Adrenal gland (tissue), 12 donors: ENCODE data around the gene PRSS22. TPM values are rescaled to one million over a fixed set of nuclear protein-coding genes. Genes with fewer than 3 reads are reported as not detected.

Source experiments
- DNase-seq, 7 donors: peaks; one replicate each; pipeline ENCODE4 v3.0.0-alpha.2; 2019 to 2020
- H3K27ac ChIP-seq, 5 donors: fragments of 200-600 bp; sonication (generic) in 4 of 5; 1 replicate in 3 of 5; 2 replicates in 2 of 5; pipeline versions ENCODE4 v1.5.1 to v1.8.0; 2016 to 2020; ENCODE audit warnings: mild to moderate bottlenecking in 1 of 5
- H3K27me3 ChIP-seq: fragments of 200-600 bp; 2 replicates; pipeline ENCODE4 v1.8.0; 2021
- H3K36me3 ChIP-seq, 2 donors: fragments of 200-600 bp; replicated peaks in 1 of 2; 1 replicate in 1 of 2; 2 replicates in 1 of 2; pipeline versions ENCODE4 v1.5.1 to v1.8.0; 2018 to 2022
- H3K4me1 ChIP-seq, 2 donors: fragments of 200-600 bp; replicated peaks in 1 of 2; 1 replicate in 1 of 2; 2 replicates in 1 of 2; pipeline versions ENCODE4 v1.5.1 to v1.8.0; 2018 to 2021
- H3K4me3 ChIP-seq, 4 donors: fragments of 200-600 bp; sonication (generic) in 3 of 4; one replicate each; pipeline ENCODE4 v1.5.1; 2016 to 2018
- H3K9me3 ChIP-seq, 3 donors: fragments of 200-600 bp; sonication (generic) in 1 of 3; replicated peaks in 1 of 3; 1 replicate in 2 of 3; 2 replicates in 1 of 3; pipeline versions ENCODE4 v1.5.1 to v1.8.0; 2016 to 2021
- CTCF ChIP-seq, 6 experiments: fragments of 450-650 bp in 4 of 6; fragments of 200-600 bp in 2 of 6; sonication (generic) in 1 of 6; IDR thresholded peaks; 1 replicate in 5 of 6; 2 replicates in 1 of 6; pipeline versions ENCODE4 v1.5.1 to v1.8.0; 2016 to 2021; ENCODE audit warnings: antibody characterized with exemption in 6 of 6, mild to moderate bottlenecking in 2 of 6, moderate library complexity in 1 of 6
- POLR2A ChIP-seq, 2 donors: fragments of 450-650 bp; IDR thresholded peaks; one replicate each; pipeline ENCODE4 v1.6.1; 2017; ENCODE audit warnings: antibody characterized with exemption in 2 of 2, mild to moderate bottlenecking in 2 of 2, moderate library complexity in 1 of 2
- WGBS, 4 donors: extraction: QIAGEN DNeasy Blood & Tissue Kit in 2 of 4; methylation state at CpG; one replicate each; pipeline versions ENCODE4 v1.1.5 to v1.1.7; 2013 to 2017; 5-methylcytosine and 5-hydroxymethylcytosine counted together
- intact Hi-C, 2 donors: fragments of 100-400 bp; cut with DNase I; formaldehyde crosslinking; loops; one replicate each; pipeline versions ENCODE4 v1.14.1 to v1.15.0; 2022 to 2023
- polyA plus RNA-seq, 3 donors: library from polyadenylated mRNA; stranded (reverse); fragments of 200-250 nt in 2 of 3; fragments of 350-450 nt in 1 of 3; fragmentation: Illumina TruSeq in 1 of 3; extraction: RNeasy Lipid Tissue Mini Kit (QIAGEN cat#74804) in 1 of 3; gene quantifications; one replicate each; pipeline ENCODE4 v1.2.3, GENCODE V29; 2013 to 2014
- total RNA-seq, 9 donors: library from RNA; depleted of rRNA in 4 of 9; stranded (reverse); fragments of >200 nt in 4 of 9; fragments of 120-200 nt in 1 of 9; fragmentation: NEBNext Ultra II Directional in 1 of 9; extraction: Animal tissue kit (Norgen Biotek cat#: 25700) in 1 of 9; gene quantifications; one replicate each; pipeline versions ENCODE4 v1.1.0 to v1.2.4, GENCODE V29; 2013 to 2023
- donor health status: healthy with polysubstance abuse.
- donor health status: Bipolar disorder and iron deficiency.
- donor health status: DM: yes; HTN: yes; CAD: no.
- donor health status: DM: no; HTN: no; CAD: no.
- donor health status: DM: no; HTN: no; CAD: no.
- donor health status: DM: yes; HTN: yes; CAD: no.

PRSS22 gene
- total and polyA plus RNA-seq, 12 donors = 0.07 to 0.41 (median 0.32) TPM; not detected in 9

GRCh38 chr16:2897110-2897509 lies 39.1 kb upstream of the PRSS22 start:
- no peaks in the 10 kb centered on the region for H3K4me1 ChIP-seq
- DNase-seq = no peak

GRCh38 chr16:2896480-2897010 lies 38.6 kb upstream of the PRSS22 start:
- Histone ChIP-seq H3K4me1 (no peaks in the 10 kb centered on the region), H3K27me3 (no peaks in the 10 kb centered on the region), H3K4me3 (no peak overlapping the region), H3K36me3 (peaks cover 0 to 14% of the 10 kb centered on the region in 2 donors), H3K9me3 (no peaks in the 10 kb centered on the region), H3K27ac (no peak overlapping the region)
- intact Hi-C loops = no loop called here
- no peak for DNase-seq
- WGBS, 4 donors = 96 to 99% (median 97%) methylated on average over 5 to 19 of the region's 19 CpGs
- TF ChIP-seq POLR2A (IDR thresholded peaks at IDR 0.05) (no peak), CTCF (IDR thresholded peaks at IDR 0.05) (no peak)

More at GRCh38 chr16:2897110-2897509, 39.1 kb upstream of the PRSS22 start:
- 80 to 93% (median 87%) methylated on average over 3 to 7 of the region's 7 CpGs for WGBS, 4 donors
- intact Hi-C loops = no loop called here
- TF ChIP-seq POLR2A (IDR thresholded peaks at IDR 0.05) (no peak), CTCF (IDR thresholded peaks at IDR 0.05) (no peak)
- no peak overlapping the region for H3K4me3 ChIP-seq
- peaks cover 0 to 14% of the 10 kb centered on the region in 2 donors for H3K36me3 ChIP-seq
- H3K9me3 ChIP-seq = no peaks in the 10 kb centered on the region
- H3K27ac ChIP-seq = no peak overlapping the region
- no peaks in the 10 kb centered on the region for H3K27me3 ChIP-seq

- Histone ChIP-seq H3K27me3 (no peaks in the 10 kb centered on the region), H3K4me3 (no peak overlapping the region), H3K9me3 (no peaks in the 10 kb centered on the region), H3K36me3 (peaks cover 0 to 14% of the 10 kb centered on the region in 2 donors), H3K4me1 (peaks cover 0 to 5% of the 10 kb centered on the region in 2 donors), H3K27ac (no peak overlapping the region)
- WGBS, 4 donors = 65 to 80% (median 69%) methylated on average over 3 to 4 of the region's 4 CpGs
- DNase-seq = no peak
- TF ChIP-seq CTCF (IDR thresholded peaks at IDR 0.05) = no peak
- no peak for TF ChIP-seq POLR2A (IDR thresholded peaks at IDR 0.05)
- intact Hi-C loops = no loop called here
These were observed 37.8 kb upstream of the PRSS22 start for GRCh38 chr16:2895813-2896212.

- no peak for TF ChIP-seq CTCF (IDR thresholded peaks at IDR 0.05)
- no peak for TF ChIP-seq POLR2A (IDR thresholded peaks at IDR 0.05)
- H3K9me3 ChIP-seq = no peaks in the 10 kb centered on the region
- no peaks in the 10 kb centered on the region for H3K27me3 ChIP-seq
- peaks cover 0 to 14% of the 10 kb centered on the region in 2 donors for H3K36me3 ChIP-seq
- no peak overlapping the region for H3K27ac ChIP-seq
- WGBS, 4 donors = 88 to 95% (median 92%) methylated on average over 20 to 31 of the region's 31 CpGs
- peaks cover 0 to 5% of the 10 kb centered on the region in 2 donors for H3K4me1 ChIP-seq
- no peak overlapping the region for H3K4me3 ChIP-seq
- intact Hi-C loops = no loop called here
- DNase-seq = peak in 1 of 7 donors; percentile 17
These were observed 36.3 kb upstream of the PRSS22 start for GRCh38 chr16:2894231-2894630.
